ENCODE results near the gene CNPY4.
A peak's percentile ranks its signal among the peaks of the same experiment; 100 is the strongest.

CNPY4 gene

DNA sequence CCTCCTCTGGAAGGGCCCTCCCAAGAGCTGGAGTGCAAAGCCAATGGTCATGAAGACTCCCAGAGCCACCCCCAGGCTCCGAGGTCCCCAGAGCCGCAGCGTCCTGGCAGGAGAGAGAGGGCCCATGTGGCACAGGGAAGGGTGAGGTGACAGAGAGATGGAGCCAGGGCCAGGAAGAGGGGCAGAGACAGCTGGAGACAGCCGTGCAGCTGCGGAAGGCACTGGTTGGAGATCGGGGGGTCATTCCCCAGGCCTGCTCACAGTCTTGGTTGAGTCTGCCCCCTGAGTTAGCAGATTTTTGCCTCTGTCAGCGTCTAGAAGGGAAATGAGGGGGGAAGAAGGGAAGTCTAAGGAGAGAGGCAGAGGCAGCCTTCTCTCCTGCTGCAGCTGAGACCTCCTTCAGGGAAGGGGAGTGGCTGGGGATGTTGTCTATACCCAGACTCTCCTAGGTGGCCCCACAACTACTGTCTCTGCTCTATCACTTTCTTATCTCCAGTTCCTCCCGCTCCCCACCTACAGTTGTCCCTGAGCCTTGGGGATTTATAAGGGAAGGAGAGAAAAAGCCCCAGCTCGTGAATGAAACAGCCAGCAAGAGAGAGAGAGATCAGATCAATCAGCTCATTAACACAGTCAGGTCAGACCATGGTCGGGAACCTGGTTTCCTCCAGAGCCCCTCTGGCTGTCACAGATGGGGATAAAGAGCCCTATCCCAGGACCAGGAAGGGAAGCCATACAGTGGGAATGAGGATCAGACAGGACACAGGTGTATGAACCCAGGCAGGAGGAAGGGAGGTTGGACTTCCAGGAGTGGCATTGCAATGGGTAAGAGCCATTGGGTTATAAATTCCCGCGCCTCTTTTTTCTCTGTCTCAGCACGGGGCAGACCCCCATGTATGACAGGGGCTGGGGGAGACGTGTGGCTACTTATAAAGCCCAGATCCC lies 47.8 kb downstream of the CNPY4 start:
- Histone ChIP-seq H3K36me3 (ENCODE audit: control insufficient read depth, insufficient read depth, low read length) (no peaks in the 10 kb centered on the region), H3K27me3 (replicated peaks; ENCODE audit: control insufficient read depth, insufficient read depth, low read length) (peaks cover 1% of the 10 kb centered on the region), H3K4me3 (replicated peaks; ENCODE audit: low read depth, low read length) (no peak overlapping the region)
- no peak for TF ChIP-seq CTCF (IDR thresholded peaks at IDR 0.05; ENCODE audit: insufficient read depth, low read length, poor library complexity, severe bottlenecking)
- no peak for DNase-seq (ENCODE audit: extremely low read depth, insufficient read length)

DNA sequence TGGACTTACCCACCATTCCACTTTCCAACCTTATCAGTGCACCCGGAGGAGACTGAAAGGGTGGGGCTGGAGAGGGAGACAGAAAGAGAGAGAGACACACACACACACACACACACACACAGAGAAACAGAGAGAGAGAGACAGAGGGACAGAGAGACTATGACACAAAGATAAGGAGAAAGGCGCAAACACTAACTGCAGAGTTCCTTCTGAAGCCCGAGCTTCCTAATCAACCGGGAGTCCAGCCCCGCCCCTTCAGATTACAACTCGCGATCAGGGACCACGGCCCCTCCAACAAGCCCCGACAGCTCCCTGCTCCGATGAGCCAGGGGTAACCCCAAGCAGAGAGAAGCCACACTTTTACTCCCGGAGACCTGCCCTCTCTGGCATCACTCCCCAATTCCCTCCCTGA lies 48.5 kb downstream of the CNPY4 start:
- no peak for DNase-seq (ENCODE audit: extremely low read depth, insufficient read length)
- peaks cover 1% of the 10 kb centered on the region for H3K27me3 ChIP-seq (replicated peaks; ENCODE audit: control insufficient read depth, insufficient read depth, low read length)
- TF ChIP-seq CTCF (IDR thresholded peaks at IDR 0.05; ENCODE audit: insufficient read depth, low read length, poor library complexity, severe bottlenecking): no peak
- H3K36me3 ChIP-seq (ENCODE audit: control insufficient read depth, insufficient read depth, low read length): no peaks in the 10 kb centered on the region
- H3K4me3 ChIP-seq (replicated peaks; ENCODE audit: low read depth, low read length): peak overlapping the region; percentile 32

DNA sequence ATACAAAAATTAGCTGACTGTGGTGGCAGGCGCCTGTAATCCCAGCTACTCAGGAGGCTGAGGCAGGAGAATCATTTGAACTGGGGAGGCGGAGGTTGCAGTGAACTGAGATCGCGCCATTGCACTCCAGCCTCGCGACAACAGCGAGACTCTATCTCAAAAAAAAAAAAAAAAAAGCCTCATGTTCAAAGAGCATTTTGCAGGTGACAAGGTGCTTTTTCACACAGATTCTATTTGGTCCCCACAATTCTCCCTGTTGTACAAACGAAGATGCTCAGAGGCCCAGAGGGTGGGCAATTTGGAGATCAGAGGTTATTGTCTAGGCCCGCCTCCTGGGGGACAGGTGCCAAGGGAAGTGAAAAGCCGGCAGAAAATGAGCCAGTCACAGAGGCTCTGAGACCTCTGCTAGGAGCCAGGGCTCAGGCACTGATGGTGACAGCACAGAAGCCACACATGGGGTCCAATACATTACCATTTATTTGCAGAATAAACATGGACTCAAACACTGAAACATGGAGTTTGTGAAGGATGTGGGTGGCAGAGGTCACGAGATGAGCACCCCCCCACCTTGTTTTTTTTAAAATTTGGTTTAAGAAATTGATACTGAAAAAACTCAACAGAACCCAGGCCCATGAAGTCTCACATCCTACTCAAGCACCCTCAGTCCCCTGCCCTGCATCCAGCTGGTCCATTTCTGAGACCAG lies 49.9 kb downstream of the CNPY4 start:
- no peak overlapping the region for H3K4me3 ChIP-seq (replicated peaks; ENCODE audit: low read depth, low read length)
- peaks cover 1% of the 10 kb centered on the region for H3K27me3 ChIP-seq (replicated peaks; ENCODE audit: control insufficient read depth, insufficient read depth, low read length)
- no peaks in the 10 kb centered on the region for H3K36me3 ChIP-seq (ENCODE audit: control insufficient read depth, insufficient read depth, low read length)
- no peak for TF ChIP-seq CTCF (IDR thresholded peaks at IDR 0.05; ENCODE audit: insufficient read depth, low read length, poor library complexity, severe bottlenecking)
- DNase-seq (ENCODE audit: extremely low read depth, insufficient read length): no peak

DNA sequence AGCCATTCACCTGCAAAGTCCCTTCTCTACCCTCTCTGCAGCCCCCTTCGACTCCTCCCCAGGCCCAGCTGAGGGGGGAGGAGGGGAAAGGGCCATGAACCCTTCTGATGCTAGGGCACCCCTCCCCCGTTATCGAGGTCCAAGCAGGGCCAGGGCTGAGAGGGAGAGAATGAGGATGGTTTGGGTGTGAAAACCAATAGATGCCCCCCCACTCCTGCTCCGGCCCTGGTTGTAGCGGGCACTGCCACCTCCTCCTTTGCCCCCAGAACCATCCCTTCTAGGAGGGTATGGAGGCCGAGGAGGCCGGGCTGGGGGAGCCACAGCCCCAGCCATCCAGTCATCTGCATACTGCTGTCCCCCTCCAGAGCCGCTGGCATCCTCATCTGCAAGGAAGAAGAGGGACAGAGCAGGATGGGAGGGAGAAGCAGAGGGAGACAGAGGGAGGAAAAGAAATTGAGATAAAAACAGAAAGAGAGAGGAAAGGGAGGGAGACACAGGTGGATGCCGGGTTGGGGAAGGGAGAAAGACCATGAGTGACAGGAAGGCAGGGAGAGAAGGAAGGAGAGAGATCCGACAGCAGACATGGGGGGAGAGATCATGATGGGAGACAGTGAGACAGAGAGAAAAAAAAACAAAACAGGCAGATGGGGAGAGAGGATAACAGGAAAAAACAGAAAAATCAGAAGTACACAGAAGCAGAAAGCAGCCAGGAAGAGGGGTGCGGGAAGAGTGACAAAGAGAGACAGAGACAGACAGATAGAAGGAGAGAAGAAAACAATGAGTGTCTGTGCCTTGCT lies 50.9 kb downstream of the CNPY4 start:
- Histone ChIP-seq H3K36me3 (ENCODE audit: control insufficient read depth, insufficient read depth, low read length) (no peaks in the 10 kb centered on the region), H3K27me3 (replicated peaks; ENCODE audit: control insufficient read depth, insufficient read depth, low read length) (peaks cover 1% of the 10 kb centered on the region), H3K4me3 (replicated peaks; ENCODE audit: low read depth, low read length) (no peak overlapping the region)
- no peak for TF ChIP-seq CTCF (IDR thresholded peaks at IDR 0.05; ENCODE audit: insufficient read depth, low read length, poor library complexity, severe bottlenecking)
- DNase-seq (ENCODE audit: extremely low read depth, insufficient read length): no peak

DNA sequence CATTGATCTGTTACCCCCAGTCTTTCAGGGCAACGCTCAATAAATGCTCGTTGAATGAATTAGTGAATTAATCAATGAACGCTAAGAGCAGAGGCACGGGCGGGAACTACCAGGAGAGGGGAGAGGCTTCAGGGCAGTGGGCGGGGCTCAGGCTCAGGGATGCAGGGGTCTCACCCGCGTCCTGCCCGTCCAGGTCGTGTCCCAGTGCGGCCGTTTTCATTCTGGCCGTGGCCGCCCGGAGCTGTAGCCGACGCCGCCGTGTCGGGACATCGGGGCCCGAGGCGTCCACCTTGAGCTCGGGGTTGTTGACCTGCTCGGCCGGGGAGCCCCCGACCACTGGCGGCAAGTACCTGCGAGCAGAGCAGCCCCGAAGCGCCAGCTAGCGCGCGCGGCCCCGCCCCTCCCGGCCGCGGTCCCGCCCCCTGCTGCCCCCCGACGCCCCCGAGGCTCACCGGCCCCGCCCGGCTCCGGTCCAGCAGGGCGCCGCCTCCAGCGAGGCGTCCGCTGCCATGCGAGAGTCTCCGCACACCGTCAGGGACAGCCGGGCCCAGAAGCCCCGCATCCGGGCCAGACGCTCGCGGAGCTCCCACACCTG lies 51.8 kb downstream of the CNPY4 start:
- H3K4me3 ChIP-seq (replicated peaks; ENCODE audit: low read depth, low read length): peak overlapping the region; percentile 37
- H3K27me3 ChIP-seq (replicated peaks; ENCODE audit: control insufficient read depth, insufficient read depth, low read length): peaks cover 1% of the 10 kb centered on the region
- no peaks in the 10 kb centered on the region for H3K36me3 ChIP-seq (ENCODE audit: control insufficient read depth, insufficient read depth, low read length)
- DNase-seq (ENCODE audit: extremely low read depth, insufficient read length): no peak
- no peak for TF ChIP-seq CTCF (IDR thresholded peaks at IDR 0.05; ENCODE audit: insufficient read depth, low read length, poor library complexity, severe bottlenecking)
